Activated CD4-positive, alpha-beta T cell treated with anti-CD3 and anti-CD28 coated beads, Interleukin-10, Interleukin-2, amounts not matched to agents 100 ng/mL and 50 ng/mL, durations not matched to agents 16 hours and 8 hours (primary cell): ENCODE data around the gene UBE2D1.
A peak's percentile ranks its signal among the peaks of the same experiment; 100 is the strongest.
"Not testable (repeated sequence)": the region's sequence is repeated elsewhere in the genome, so short reads cannot be mapped to it uniquely, and the experiment has no call there.

ENCODE experiments used
- DNase-seq: peaks from one replicate; pipeline ENCODE4 v3.0.0-alpha.2; 2020

UBE2D1 gene

DNA sequence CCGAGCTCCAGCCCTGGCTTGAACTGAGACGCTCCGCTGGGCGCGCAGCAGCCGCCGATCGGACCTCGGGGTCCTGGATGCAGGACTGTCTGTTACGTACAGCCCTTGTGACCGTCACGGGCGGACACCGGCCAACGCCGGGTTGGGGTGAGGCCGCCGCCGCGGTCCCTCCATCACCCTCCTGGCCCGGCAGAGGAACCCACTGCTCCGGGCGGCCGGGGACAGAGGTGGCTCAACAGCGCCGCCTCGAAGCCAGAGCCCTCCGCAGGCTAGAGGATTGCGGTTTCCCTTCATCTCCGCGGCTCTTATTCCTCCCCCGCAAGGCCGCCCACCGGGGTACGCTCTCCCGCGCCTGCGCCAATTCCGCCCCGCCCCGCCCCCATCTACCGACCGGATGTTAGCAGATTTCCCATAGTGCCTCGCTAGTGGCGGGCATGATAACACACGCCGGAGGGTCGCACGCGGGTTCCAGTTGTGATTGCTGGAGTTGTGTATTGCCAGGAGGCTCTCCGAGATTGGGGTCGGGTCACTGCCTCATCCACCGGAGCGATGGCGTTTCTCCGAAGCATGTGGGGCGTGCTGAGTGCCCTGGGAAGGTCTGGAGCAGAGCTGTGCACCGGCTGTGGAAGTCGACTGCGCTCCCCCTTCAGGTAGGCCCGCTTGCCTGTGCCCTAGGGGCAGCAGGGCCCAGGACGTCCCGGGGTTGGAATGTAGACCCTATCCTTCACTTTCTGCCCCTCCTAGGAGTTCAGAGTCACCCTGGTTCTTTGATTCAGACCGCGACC lies 50.4 kb downstream of the UBE2D1 start, which contains the start of gene TFAM:
TFAM (plus strand) TSS at position 412 of the 785 bp plus-strand sequence; CDS start at position 550, 138 bp downstream.
- peak; percentile 96 for DNase-seq

DNA sequence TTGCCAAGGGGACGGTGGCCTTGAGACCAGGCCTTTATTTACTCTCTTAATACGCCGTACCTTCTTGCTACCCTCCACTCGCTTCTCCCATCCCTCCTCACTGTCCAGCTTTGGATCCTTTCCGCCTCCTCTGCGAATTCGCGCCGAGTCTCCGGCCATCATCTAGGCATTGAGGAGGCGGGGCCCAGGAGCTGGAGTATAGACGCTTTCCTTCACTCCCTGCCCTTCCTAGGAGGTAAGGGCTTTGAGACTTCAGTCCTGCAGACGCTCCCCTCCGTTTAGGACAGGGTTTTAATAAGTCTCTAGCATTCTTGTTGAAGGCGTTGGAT lies 50.9 kb downstream of the UBE2D1 start:
- peak; percentile 13 for DNase-seq

DNA sequence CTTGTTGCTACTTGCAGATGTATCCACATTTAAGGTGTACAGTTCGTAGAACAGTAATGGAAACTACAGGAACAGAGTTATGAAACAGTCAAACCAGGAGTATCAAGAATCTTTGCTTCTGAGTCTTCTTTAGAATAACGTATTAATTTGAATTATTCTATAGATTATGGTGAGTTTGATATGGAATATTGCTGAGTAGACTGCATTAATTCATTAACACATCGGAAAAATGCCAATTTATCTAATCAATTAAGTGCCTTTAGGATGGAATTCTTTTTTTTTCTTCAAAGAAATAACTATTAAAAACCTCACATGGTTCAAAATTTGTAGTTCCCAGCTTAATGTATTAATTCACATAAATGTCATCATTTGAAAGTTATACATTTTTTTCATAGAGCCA lies 54.2 kb downstream of the UBE2D1 start:
- no peak for DNase-seq

DNA sequence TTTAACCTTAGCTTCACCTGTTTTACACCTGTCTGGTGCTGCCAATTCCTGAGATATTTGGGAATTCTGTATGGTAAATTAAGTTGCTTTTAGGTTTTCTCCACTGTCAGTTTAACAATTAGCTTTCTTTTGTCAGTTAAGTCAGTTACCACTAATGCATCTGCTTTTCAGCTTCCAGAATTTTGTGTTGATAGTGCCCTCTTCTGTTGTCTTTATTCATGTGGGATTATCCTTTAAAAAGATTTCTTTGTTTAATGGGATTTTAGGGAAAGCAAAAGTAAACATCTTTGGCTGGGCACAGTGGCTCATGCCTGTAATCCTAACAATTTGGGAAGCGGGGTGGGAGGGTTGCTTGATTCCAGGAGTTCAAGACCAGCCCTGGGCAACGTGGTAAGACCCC lies 58.5 kb downstream of the UBE2D1 start:
- DNase-seq: no peak

DNA sequence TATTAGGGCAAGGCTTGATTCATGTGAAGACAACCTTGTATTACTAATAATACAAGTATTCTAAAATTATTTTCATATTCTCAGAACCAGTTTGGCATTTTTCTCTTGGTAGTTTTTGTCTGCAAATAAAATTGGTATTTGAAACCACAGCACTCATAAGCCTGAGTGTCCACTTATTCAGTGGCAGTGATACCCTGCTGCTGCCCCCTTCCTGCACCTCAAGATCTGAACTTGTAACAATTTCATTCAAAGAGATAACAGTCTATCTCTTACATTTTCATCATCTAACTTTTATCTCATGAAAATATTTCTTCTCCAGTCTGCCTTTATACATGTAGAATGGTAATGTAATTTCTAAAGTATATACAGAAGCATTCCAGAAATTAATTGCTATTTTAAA lies 59.7 kb downstream of the UBE2D1 start:
- DNase-seq: no peak

DNA sequence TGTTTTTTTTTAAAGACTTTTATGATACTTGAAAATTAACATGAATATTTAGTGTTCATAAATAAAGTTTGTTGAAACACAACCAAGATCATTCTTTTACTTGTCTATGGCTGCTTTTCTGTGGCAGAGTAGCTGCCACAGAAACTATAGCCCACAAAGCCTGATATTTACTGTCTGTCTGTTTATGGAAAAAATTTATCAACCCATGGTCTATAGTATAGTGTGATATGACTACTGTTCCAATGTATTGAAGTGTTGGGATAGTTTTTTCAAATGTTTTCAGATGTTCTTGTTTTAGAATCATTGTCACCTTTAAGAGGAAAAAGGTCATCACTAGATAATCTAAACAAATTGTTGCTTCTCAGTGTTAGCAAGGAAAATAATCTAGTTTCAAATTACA lies 61.3 kb downstream of the UBE2D1 start:
- no peak for DNase-seq

DNA sequence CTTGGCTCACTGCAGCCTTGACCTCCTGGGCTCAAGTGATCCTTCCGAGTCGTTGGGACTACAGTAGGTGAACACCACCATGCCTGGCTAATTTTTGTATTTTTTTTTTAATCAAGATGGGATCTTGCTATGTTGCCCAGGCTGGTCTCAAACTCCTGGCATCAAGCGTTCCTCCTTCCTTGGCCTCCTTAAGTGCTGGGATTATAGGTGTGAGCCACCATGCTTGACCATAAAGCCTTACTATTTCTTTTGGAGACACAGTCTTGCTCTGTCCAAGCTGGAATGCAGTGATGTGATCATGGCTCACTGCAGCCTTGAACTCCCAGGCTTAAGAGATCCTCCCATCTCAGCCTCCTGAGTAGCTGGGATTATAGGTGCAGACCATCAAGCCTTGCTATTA lies 63.0 kb downstream of the UBE2D1 start:
- DNase-seq: no peak

DNA sequence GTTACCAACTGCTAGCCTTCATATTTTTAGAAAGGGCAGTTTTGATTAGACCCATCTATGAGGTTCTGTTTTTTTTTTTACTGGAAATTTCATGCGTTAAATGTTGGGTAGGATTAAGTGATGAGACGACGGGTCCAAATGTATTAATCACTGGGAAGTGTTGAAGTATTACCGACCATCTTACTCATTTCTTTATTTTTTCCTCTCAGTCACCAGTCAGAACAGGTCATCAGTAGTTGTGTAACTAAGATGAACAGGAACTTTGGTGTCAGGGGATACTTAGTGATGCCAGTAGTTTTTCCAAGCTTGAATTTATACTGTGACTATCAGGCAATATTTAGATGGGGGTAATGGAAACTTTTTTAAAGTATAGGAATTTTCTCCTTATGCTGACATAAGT lies 64.6 kb downstream of the UBE2D1 start:
- DNase-seq: no peak

DNA sequence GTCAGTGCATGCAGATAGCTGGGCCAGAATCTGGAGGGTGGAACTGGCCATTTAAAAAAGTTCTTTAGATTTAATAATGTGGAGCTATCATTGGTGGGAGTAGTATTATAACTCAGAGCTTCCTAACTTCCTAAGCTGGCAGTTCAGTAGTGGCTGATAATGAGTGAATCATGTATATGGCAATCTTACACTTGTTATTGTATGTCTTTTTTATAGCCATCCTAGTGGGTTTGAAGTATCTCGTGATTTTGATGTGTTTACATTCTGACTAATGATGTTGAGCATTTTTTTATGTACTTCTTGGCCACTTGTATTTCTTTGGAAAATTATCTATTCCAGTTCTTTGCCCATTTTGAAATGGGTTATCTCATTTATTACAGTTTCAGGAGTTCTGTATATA lies 65.8 kb downstream of the UBE2D1 start:
- no peak for DNase-seq

DNA sequence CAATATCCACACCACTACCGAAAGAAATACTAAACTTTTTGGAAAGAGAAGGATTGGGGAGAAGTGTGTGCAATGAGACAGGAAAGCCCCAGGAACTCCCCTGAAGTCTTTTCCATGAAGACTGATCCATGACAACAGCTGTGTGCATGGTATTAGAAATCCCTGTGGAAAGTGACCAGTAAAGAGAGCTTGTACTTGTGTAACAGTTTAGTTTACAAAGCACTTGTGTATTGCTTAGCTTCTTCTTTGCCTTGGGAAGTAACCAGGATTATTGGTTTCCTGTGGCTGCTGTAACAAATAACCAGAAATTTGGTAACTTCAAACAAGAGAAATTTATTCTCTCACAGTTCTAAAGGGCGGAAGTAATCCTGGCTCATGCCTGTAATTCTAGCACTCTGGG lies 69.2 kb downstream of the UBE2D1 start:
- DNase-seq: no peak

DNA sequence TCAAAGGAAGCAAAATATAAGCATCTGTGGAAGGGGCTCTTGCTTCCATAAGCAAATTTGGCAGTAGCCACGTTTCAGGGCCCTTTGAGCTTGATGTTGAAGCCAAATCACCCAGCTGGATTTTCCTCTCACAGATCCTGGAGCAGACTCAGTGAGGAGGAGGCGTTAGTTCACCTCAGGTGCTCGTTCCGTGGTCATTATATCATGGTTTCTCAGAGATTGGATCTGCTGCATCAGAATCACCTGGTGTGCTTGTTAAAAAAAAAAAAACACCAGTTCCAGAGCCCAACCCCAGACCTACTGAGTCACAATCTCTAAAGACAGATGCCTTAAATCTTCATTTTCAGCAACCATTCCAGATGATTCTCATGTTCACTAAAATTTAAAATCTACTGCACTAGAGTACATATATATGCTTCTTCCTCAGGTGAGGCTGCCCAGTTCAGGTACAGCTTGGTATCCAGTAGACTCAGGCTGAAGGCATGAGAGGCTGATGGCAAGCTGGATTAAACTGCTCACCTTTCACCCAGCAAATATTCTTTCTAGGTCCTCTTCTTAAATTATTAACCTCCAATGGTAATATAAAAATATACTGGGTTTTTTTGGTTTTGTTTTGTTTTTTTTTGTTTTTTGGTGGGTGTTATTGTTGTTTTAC lies 75.3 kb downstream of the UBE2D1 start:
- no peak for DNase-seq

DNA sequence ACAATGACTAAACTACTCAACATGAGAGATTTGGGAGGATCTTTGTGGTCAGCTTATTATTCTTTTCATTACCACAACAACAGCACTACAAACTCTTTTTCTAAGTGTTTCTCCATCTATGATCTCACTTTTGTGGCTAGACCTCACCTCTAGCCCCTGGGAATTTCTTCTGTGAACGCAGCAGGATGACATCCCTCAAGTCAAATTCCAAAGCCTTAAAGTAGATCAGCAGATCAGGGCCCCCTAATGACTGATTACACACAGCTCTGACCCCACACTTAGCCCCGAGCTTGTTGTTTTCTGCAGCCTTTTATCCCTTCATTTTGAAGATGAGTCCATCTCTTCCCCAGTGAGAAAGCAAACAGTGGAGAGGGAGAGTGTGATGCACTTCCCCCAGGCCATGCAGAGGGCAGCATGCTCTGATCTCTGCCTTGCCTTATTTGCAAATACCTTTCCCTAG lies 77.7 kb downstream of the UBE2D1 start:
- no peak for DNase-seq

DNA sequence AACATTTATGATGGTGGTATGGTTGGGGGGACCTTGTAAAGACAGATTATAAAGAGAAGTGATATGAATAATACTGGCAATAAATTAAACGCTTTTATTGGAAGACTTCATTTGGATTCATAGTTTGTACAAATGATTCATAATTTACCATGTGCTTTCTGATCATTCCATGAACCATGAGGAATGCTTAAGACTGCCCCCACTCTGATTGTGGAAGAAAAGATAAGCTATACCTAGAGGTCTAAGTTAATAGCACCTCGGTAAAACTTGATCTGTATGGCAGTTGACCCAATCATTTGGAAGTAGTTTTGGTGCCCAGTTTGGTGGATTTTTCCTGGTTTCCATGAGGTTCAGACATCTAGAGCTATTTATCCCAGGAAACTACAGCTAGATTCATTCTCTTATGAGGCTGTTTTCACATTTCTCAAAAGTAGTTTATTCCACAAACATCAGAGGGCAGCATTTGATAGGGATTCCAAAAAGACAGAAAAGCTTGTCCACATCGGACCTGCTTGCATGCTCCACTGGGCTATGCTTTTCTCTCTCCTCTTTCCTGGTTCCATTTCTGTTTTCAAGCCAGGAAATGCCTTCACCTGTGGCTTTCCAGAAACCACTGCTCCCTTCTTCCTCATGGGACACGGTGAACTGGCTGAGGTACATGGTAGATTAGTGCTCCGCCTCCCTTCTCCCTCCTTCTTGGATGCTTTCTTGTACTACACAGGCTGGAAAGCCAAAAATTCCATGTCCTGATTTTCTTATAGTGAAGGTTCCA lies 79.7 kb downstream of the UBE2D1 start:
- no peak for DNase-seq

DNA sequence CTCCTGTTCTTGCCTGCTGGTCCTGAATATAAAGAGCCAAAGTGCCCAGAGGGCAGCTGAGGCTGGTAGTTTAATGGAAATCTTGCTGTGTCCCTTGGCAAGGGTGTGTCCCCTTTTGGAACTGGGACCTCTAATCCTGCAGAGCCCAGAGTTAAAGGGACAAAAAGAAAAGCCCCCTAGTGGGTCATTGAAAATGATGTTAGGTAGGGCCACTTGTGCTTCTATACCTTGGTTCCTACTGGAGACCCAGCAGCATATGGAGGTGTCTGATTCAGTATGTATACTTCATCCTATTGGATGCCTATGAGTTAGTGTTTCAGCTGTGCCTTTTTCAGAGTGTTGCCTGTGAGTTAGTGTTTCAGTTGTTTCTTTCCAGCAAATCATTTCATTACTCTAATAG lies 81.0 kb downstream of the UBE2D1 start:
- DNase-seq: no peak

DNA sequence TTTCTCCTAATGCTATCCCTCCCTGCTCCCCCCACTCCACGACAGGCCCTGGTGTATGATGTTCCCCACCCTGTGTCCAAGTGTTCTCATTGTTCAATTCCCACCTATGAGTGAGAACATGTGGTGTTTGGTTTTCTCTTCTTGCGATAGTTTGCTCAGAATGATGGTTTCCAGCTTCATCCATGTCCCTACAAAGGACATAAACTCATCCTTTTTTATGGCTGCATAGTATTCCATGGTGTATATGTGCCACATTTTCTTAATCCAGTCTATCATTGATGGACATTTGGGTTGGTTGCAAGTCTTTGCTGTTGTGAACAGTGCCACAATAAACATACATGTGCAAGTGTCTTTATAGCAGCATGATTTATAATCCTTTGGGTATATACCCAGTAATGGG lies 83.1 kb downstream of the UBE2D1 start:
- not testable (repeated sequence) for DNase-seq
